GM12892 (cell line): Measurements from ENCODE around the gene SORCS3.

Experiments
- POLR2A ChIP-seq: IDR thresholded peaks from 2 replicates; pipeline ENCODE4 v1.6.1; 2011; ENCODE audit warnings: low read depth, low read length, control low read depth
- POLR2AphosphoS5 ChIP-seq: IDR thresholded peaks from 2 replicates; pipeline ENCODE4 v1.6.1; 2011; ENCODE audit warnings: low read depth, low read length, control low read depth
- TAF1 ChIP-seq: IDR thresholded peaks from 2 replicates; pipeline ENCODE4 v1.6.1; 2011; ENCODE audit warnings: low read depth, mild to moderate bottlenecking, control low read depth, low read length, borderline replicate concordance

DNA sequence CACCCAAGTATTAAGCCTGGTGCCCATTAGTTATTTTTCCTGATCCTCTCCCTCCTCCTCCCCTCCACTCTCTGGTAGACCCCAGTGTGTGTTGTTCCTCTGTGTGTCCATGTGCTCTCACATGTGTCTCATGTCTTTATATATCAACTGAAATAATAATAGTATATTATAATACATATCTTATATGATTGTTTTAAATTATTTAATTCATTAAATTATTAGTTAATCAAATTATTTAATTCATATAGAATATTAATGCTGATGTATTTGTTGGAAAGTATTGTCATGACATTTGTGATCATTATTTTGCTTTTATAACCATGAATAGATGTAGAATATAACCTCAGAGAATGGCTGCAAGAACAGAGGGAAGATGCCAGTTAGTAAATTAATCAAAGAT, 647.5 kb downstream of the SORCS3 start:
- no peak for TF ChIP-seq TAF1
- no peak for TF ChIP-seq POLR2A
- no peak for TF ChIP-seq POLR2AphosphoS5
